Stimulated activated CD4-positive, alpha-beta T cell treated with anti-CD3 and anti-CD28 coated beads, Interleukin-2, amount 100 ng/mL, for 48 hours (primary cell): ENCODE measurements around the gene CUL1.

Source experiments
- DNase-seq, 2 donors: peaks; one replicate each; pipeline ENCODE4 v3.0.0-alpha.2; 2020

The CUL1 gene

DNA sequence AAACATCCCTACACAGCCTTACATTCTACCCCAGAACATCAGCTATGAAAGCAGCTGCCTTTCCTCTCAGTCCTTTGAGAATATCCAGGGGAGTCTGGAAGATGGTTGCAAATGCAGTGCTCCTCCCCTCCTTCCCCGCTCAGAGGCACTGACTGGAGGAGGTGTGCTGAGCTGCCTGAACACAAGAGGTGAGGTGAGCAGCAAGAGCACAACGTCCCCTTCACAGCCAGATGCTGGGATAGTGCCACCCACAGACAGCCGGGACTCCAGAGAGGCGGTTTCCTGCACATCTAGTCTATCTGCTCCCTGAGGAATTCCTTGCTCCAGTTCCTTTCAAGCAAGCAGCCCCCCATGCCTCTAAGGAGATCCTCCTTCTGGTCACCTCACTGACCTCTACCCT, 111.2 kb downstream of the CUL1 start:
- no peak for DNase-seq

DNA sequence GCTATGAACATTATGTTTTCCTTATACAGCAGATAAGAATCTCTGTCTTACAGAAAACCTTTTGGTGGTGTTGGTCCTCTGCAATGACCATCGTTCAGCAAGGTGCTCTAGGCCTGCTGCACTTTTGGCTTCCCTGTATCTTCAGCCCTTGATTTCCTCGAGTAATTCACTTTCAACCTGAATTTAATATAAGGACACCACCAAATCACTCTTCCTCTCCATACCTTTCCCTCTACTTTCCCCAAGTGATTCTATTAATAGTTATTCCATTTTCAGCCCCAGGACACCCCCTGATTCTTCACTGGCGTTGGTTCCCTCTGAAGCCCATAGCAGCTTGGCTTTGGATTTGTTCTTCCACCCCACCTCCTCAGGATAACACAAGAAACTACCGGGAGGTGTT, 113.2 kb downstream of the CUL1 start:
- DNase-seq = no peak

DNA sequence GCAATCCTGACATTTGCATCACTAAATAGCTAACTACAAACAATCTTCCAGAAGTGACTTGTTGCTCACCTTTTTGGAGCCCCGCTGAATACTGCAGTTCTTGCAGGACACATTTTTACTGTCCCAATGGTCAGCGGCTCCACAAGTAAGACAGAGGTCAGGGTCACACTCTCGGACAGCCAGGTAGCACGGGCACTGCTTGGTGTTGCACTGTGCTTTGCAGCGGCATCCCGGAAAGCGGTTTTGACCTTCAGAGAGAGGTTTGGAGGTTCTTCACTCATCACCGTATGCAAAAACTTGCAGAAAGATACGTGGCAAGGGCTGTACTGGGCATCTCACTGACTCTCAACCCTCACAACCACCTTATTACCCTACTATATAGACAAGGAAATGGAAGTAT, 115.2 kb downstream of the CUL1 start:
- no peak for DNase-seq

DNA sequence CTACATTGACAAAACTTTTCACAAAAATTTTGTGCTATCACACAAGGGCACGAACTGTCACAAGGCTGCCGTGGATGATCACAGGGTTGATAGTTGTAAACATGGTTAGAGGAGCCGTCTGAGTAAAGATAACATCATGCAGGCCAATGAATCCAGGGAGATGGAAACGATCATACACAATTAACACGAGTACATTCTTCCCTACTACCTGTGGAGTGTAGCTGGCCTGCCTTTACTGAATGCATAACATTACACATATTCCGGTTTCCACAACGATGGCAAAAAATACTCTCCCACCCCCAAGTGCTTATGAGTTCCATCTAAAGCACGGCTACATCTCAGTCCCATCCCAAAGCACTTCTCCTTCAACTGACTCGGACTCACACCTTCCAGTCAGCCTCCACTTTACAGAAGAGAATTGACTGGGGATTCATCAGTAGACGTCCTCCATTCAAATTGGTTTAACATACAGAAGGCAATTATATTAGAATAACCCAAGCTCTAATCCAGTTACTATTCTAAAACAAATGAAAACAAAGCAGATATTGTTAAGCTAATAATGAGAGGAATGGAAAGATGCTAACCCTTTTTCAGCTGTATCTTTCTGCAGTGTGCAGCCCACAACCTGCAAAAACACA, 116.3 kb downstream of the CUL1 start:
- no peak for DNase-seq

DNA sequence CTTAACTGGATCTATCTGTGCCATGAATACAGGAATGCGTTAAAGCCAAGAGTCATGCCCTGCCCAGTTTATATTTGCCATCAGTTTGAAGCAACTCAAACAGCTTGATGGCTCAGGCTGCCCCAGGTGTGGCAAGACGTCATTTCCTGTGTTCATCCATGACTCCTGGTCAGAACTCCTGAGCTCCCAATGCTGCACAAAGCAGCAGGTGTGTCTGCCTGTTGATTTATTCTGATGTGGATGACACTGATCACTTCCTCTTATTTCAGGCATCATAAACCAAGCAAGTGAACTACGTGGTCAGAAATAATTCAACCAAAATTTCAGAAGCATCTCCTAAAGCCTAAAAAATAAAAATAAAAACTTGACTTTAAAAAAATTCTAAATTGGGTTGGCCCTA, 116.9 kb downstream of the CUL1 start:
- no peak for DNase-seq

DNA sequence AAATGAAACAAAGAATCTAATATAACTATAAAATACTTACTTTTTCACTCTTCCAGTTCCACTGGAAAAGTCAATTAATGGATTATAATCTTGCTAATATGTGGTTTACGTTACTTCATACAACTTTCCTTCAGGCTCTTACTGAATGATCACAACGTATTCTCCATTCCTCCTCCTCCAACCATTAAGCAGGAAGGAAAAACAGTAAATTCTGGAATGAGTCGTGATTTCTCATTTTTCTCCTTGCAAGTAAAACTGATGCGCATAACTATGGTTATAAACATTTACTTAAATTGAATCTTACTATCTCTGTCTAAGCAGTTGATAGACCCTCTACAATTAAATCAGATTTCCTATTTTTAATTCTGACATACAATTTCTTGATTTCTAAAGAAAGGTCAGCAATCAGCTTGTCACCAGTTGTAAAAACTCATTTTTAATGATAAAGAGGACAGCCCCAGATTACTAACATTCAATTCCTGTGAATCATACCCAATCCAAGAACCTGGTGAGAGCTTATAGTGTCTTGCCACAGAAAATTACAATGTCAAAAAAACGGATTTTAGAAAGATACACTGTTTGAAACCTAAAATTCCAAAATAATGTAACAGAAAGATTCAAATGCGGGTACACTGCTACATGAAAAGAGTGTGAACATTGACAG, 121.1 kb downstream of the CUL1 start:
- no peak for DNase-seq

DNA sequence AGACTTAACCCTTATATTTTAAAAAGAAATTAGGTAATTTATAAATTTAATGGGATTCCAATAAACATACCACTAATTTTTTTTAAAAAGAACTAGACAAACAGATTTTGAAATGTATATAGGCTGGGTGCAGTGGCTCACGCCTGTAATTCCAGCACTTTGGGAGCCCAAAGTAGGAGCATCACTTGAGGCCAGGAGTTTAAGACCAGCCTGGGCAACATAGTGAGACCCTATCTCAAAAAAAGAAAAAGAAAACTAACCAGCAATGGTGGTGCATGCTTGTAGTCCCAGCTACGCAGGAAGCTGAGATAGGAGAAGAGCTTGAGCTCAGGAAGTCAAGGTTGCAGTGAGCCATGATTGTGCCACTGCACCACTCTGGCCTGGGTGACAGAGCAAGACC, 122.7 kb downstream of the CUL1 start:
- DNase-seq = no peak

DNA sequence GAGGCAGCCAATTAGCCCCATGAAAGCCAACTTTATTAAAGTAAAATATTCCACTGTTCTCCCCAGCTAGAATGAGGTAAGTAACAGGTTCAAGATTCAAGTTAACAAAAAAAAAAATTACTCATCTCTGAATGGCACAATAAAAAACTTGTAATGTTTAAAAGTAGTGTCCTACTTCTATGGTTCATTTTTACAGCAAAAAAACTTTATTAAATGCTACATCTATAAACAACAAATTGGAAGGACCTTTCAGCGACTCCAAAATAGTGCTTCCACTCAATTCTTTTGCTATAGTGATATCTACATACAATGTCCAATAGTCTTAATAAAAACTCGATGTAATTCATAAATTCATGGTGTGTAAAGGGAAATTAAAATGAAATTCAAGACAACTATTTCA, 126.2 kb downstream of the CUL1 start:
- no peak for DNase-seq

DNA sequence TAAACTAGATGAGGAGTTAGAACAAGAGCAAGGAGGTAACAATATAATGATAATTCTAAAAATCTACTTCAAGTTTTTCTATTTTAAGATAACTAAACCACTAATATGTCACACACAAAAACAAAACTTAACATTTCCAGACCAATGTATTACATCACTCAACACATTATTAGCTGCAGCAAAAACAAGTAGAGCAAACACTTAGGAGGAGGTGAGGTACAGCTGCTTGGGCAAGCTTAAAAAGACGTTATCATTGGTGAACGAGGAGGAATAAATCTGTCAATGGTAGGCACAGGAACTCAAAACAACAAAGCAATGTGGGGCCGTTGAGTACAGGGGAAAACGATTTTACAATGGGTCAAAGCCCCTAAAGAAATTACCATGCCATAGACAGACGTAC, 126.6 kb downstream of the CUL1 start:
- no peak for DNase-seq

DNA sequence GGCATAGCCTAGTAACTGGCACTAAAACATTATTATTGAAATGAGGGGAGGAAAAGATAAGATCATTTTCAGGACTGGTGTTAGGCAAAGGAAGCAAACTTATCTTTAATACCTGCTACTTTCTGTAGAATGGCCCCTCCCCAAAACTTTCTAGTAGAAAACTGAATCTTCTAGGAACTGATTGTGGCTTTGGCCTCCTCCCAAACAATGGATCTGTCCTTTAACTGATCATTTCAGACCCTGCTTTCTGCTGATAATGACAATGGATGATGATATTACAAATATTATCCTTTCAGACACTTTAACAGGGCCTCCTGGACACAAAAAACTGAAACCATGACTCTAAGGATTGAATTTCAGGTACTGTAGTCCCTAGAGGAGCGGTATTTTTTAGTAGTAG, 130.3 kb downstream of the CUL1 start:
- DNase-seq = no peak

DNA sequence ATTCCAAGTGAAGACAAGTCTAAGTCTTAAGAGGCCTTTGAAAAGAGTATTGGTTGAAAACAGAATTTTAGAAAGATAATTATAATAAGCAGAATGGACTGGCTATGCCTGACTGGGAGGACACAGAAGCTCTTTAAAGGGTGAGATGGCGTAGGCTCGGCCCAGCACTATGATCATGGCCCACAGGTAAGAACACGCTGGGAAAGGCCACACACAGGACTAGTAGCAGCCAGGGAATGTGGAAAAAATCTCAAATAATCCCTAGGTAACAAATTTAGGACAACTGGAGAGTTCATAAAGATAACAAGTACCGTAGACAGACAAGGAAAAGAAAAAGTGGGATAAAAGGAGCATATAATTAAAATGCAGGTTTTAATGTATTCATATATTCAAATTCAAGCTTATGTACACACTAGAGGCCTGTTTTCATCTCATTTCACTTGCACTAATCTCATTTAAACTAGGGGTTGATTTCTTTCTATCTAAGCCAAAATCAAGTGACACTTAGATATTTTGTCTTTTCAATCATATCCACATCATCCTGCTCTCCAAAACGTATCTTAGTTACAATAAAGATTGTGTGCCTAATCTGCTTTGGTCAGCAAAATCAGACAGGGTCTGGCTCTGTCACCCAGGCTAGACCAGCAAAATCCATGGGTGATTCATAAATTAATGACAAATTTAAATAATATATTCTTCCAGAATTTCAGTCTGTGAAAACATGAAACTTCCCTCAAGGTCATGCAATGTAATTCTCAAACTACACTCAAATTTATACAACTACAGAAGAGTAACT, 132.4 kb downstream of the CUL1 start:
- DNase-seq = no peak

DNA sequence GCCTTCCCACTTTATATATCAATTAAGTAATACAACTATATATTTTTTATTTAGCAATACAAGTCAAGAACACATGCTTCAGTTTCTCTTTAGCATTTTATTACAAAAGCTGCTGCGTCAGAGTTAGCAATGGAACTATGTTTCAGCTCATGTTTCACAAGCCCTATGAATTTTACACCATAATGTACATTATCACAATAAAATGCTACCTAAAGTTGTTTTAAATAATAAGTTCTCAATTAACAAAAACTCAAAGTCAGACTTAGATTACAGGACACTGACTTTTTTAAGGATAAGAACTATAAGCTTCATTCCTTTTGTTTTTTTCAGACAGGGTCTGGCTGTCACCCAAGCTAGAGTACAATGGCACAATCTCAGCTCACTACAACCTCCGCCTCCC, 133.1 kb downstream of the CUL1 start:
- no peak for DNase-seq

DNA sequence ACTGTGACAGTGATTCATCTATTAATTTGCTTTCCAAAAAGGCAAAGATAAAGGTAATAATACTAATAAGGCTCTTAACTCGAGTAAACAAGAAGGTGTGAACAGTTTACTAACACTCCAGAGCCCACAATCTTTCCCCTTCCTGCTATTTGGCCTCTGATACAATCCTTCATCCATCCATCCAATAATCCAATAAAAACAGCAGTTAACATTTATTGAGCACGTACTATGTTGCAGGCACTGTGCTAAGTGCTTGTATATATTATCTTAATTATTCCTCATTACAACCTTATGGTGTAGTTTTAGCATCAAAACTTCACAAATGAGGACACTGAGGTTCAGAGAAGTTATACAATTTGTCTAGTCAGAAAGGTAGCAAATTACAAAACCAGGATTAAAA, 135.9 kb downstream of the CUL1 start:
- DNase-seq = no peak

DNA sequence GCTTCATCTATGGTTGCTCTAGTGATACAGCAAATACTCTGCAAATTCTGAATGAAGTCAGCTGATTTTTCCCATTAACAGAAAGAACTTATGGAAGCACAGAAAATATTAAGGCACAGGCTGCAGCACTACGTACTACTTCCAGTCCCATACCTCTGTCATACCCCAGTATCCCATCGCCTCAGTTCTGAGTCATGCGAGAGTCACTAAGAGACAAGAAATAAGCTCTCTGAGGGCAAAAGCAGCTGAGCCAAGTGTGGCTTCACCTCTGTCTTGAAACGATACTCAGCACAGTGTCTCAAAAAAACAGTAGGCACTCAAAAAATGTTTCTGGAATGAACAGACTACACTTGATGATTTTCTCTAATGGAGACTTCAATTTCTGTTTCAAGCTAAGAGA, 137.2 kb downstream of the CUL1 start:
- no peak for DNase-seq

DNA sequence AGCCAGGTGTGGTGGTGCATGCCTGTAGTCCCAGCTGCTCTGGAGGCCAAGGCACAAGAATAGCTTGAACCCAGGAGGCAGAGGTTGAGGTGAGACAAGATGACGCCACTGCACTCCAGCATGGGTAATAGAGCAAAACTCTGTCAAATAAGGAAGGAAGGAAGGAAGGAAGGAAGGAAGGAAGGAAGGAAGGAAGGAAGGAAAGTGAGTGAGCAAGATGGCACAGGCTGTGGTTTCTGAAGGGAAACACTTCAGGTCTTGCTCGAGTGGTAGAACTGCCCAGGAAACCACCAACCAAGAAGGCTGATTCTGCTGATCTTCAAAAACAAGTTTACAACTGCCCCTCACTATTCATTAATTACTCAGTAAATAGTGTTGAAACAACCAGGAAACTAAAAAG, 140.2 kb downstream of the CUL1 start:
- no peak for DNase-seq

DNA sequence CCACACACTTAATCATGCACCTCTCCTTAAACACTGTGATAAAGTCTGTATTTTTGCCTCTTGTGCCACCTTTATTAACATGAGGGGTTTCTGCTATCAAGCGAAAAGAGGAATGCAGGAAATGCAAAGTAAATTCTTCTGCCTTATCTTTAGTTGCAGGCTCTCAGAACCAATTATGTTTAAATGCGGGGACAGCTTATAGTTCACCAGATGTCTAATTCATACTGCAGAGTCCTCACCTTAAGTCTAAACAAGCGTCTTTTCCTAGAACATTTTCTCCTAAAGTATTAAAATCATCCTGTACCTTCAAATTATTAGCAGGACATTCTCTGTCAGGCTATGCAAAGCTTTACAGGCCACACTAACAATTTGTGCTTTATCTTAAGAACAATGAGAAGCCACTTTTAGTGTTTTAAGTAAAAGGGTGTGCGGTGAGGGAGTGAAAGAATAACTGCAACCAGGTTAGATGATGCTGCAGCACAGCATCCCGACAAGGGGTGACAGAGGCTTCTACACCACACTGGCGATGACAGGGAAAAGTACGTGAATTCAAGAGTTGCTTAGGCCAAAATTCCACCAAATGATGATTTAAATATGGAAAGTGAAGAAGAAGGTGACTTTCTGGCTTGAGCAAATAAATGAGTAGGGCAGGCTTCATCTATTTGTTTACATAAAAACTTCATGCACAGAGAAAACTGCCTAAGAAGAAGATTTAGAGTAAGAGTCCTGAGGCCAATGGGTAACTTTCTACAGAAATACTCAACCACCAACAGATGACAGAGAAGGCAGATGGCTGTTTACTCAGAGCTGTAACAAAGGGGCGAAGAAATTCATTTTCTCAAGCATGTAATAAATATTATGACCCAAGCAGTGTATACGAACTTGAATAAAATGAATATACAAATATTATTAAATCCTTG, 149.4 kb downstream of the CUL1 start:
- no peak for DNase-seq

DNA sequence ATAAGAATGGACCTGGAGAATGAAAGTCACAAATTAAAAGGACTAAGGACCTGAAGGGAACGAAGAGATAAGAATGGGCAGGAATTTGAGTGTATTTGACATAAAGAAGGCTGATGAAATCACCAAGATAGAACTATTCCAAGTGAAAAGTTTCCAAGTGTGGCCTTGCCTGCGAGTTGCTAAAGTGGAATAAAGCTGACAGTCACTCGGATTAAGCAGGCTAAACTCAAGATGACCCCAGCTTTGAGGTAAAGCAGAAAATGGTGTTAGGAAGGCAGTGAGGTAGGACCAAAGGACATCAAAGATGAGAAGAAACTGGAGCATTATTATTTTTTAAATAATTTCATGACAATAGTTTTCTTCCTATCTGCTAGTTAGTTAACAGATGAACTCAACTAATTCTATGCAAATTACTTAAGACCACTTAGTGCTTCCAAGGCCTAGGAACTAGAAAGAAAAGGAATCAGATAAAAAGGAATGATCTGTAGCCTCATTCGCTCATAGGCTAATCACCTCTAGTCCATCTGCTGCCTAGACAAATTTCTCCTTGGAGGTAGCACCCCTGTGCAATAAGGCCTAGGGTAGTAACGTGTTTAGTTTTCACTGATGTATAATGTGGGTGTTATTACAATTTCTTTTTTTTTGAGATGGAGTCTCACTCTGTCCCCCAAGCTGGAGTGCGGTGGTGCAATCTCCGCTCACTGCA, 150.8 kb downstream of the CUL1 start:
- no peak for DNase-seq

DNA sequence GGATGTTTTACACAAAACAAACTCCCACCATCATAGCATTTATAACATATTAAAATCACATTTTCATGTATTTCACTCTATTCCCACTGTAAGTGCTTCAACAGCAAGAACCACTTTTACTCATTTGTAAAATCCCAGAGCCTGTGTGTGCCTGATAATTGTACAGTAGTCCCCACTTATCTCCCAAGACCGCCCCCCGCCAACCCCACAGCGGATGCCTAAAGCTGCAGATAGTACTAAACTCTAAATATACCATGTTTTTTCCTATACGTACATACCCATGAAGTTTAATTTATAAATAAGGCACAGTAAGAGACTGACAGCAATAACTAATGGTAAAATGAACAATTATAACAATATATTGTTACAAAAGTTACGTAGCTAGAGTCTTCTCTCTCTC, 151.9 kb downstream of the CUL1 start:
- no peak for DNase-seq
